Measurements from ENCODE around the gene SPG7. TPM values are rescaled to one million over a fixed set of nuclear protein-coding genes. Genes with fewer than 3 reads are reported as not detected.

Gene SPG7
- total RNA-seq, 3 donors from 2014 or later (not counting 1 experiment from before 2014, with no cell fraction given) = 142 to 195 (median 180) TPM

DNA sequence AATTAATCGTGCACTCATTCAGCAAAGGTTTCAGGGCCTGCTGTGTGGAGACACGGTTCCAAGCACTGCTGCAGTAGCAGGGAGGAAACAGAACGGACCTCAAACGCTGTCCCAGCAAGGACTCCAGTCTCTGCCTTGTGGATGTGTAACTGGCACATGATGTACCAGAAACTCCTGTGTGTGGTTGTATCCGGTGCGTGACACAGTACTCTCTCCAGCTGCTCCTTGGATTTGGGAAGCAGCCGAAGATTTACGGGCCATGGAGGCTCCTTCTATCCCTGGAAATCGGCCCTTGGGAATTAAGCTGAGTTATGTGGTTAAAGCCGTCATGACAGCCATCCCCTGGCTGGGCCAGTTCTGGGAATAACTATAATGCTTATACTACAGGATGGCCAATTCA lies 9.4 kb upstream of the SPG7 start:
- Mint-ChIP-seq H3K9me3 (no peaks in the 10 kb centered on the region), H3K36me3 (no peaks in the 10 kb centered on the region), H3K27ac (no peak overlapping the region), H3K4me3 (no peak overlapping the region), H3K27me3 (ENCODE audit: low read depth in 2 of 2) (no peaks in the 10 kb centered on the region), H3K4me1 (peaks cover 0 to 10% of the 10 kb centered on the region in 2 donors)
- Histone ChIP-seq H3K4me1 (ENCODE audit: control insufficient read depth, insufficient read depth, low read length) (no peaks in the 10 kb centered on the region), H3K27ac (ENCODE audit: low read length) (no peak overlapping the region), H3K27me3 (ENCODE audit: control insufficient read depth, insufficient read depth, low read length) (no peaks in the 10 kb centered on the region), H3K9me3 (ENCODE audit: control insufficient read depth, insufficient read depth, low read length) (no peaks in the 10 kb centered on the region), H3K4me3 (ENCODE audit: low read length) (no peak overlapping the region), H3K36me3 (ENCODE audit: control insufficient read depth, insufficient read depth, low read length) (peaks cover 2% of the 10 kb centered on the region)
- TF ChIP-seq, protein P1, sequence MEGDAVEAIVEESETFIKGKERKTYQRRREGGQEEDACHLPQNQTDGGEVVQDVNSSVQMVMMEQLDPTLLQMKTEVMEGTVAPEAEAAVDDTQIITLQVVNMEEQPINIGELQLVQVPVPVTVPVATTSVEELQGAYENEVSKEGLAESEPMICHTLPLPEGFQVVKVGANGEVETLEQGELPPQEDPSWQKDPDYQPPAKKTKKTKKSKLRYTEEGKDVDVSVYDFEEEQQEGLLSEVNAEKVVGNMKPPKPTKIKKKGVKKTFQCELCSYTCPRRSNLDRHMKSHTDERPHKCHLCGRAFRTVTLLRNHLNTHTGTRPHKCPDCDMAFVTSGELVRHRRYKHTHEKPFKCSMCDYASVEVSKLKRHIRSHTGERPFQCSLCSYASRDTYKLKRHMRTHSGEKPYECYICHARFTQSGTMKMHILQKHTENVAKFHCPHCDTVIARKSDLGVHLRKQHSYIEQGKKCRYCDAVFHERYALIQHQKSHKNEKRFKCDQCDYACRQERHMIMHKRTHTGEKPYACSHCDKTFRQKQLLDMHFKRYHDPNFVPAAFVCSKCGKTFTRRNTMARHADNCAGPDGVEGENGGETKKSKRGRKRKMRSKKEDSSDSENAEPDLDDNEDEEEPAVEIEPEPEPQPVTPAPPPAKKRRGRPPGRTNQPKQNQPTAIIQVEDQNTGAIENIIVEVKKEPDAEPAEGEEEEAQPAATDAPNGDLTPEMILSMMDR (IDR thresholded peaks at IDR 0.05) = no peak
- ATAC-seq (no peak), DNase-seq (no peak)
- intact Hi-C loops (cut with micrococcal nuclease) = no loop called here
- 96% methylated on average over 9 of the region's 10 CpGs for WGBS (ENCODE audit: insufficient coverage)

DNA sequence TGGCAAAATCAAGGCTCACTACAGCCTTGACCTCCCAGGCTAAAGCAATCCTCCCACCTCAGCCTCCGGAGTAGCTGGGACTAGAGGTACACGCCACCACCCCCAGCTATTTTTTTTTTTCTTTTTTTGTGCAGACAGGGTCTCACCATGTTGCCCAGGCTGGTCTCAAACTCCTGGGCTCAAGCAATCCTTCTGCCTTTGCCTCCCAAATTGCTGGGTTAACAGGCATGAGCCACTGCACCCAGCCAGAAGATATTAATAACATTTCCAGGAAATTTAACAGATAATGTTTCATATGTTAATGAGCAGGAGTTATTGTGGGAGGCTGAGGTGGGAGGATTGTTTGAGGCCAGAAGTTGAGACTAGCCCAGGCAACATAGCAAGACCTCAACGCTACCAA lies 8.4 kb upstream of the SPG7 start:
- Mint-ChIP-seq H3K4me3 (no peak overlapping the region), H3K27me3 (ENCODE audit: low read depth in 2 of 2) (no peaks in the 10 kb centered on the region), H3K9me3 (no peaks in the 10 kb centered on the region), H3K36me3 (no peaks in the 10 kb centered on the region), H3K4me1 (peaks cover 0 to 1% of the 10 kb centered on the region in 2 donors), H3K27ac (no peak overlapping the region)
- no peaks in the 10 kb centered on the region for H3K27me3 ChIP-seq (ENCODE audit: control insufficient read depth, insufficient read depth, low read length)
- no peak for DNase-seq
- peaks cover 3% of the 10 kb centered on the region for H3K4me1 ChIP-seq (ENCODE audit: control insufficient read depth, insufficient read depth, low read length)
- WGBS (ENCODE audit: insufficient coverage) = 98% methylated on average over 3 of the region's 3 CpGs
- TF ChIP-seq, protein P1 (IDR thresholded peaks at IDR 0.05) = no peak
- H3K36me3 ChIP-seq (ENCODE audit: control insufficient read depth, insufficient read depth, low read length) = peaks cover 2% of the 10 kb centered on the region
- intact Hi-C loops (cut with micrococcal nuclease) = no loop called here
- no peak overlapping the region for H3K4me3 ChIP-seq (ENCODE audit: low read length)
- no peaks in the 10 kb centered on the region for H3K9me3 ChIP-seq (ENCODE audit: control insufficient read depth, insufficient read depth, low read length)
- H3K27ac ChIP-seq (ENCODE audit: low read length) = no peak overlapping the region
- ATAC-seq = no peak

DNA sequence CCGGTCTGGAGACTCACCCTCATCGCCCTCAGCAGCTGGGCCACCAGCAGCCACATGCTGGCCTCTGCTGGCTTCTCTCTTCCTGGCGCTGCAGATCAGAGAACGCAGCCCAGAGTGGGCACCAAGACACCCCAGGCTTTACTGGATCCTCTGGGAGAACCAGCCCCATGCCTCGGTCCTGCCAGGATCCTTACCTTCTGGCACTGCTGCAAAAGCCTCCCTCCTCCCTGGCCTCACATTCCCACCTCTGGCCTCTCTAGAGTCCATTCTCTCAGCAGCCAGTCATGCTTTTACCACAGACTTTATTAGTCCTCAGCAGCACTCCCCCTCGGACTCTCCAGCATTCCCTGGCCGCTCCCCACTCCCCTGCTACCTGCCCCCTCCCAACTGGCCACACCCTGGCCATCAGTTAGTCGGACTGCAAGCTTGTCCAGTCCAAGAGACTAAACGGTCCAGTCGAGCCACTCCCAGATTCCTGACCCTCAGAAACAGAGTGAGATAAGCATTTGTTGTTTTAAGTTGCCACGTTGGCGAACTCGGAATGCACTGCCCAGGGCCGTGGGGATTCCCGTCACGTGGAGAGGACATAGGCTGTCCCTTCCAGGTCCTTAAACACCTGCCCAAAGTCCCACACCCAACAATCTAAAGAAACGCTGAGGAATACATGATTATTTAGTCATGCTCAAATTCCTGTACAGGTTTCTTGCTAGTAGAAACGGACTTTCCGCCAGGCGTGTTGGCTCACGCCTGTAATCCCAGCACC lies 5.9 kb upstream of the SPG7 start:
- Mint-ChIP-seq H3K36me3 (no peaks in the 10 kb centered on the region), H3K4me3 (no peak overlapping the region), H3K27me3 (ENCODE audit: low read depth in 2 of 2) (no peaks in the 10 kb centered on the region), H3K9me3 (no peaks in the 10 kb centered on the region), H3K4me1 (peaks cover 21 to 25% of the 10 kb centered on the region in 2 donors), H3K27ac (no peak overlapping the region)
- DNase-seq (no peak), ATAC-seq (no peak)
- Histone ChIP-seq H3K4me3 (ENCODE audit: low read length) (no peak overlapping the region), H3K27ac (ENCODE audit: low read length) (no peak overlapping the region), H3K36me3 (ENCODE audit: control insufficient read depth, insufficient read depth, low read length) (peaks cover 2% of the 10 kb centered on the region), H3K4me1 (ENCODE audit: control insufficient read depth, insufficient read depth, low read length) (peaks cover 26% of the 10 kb centered on the region), H3K27me3 (ENCODE audit: control insufficient read depth, insufficient read depth, low read length) (no peaks in the 10 kb centered on the region), H3K9me3 (ENCODE audit: control insufficient read depth, insufficient read depth, low read length) (no peaks in the 10 kb centered on the region)
- 88% methylated on average over 20 of the region's 21 CpGs for WGBS (ENCODE audit: insufficient coverage)
- TF ChIP-seq, protein P1 (IDR thresholded peaks at IDR 0.05) = no peak
- intact Hi-C loops (cut with micrococcal nuclease) = no loop called here

DNA sequence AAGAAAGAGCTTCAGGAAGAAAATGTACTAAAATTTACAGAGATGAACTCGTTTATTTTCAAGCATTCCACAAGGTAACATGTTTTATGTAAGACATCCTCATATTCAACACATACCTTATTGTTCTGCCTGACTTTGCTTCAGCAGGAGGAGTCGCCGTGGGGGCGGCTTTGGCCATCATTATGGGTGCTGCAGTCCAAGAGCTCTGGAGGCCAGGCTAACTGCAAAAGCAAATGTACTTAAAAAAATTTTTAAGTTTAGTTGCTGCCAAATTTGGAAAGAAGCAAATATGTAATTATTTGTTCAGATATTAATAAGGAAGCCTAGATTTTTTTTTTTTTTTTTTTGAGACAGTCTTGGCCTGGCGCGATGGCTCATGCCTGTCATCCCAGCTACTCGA lies 4.1 kb upstream of the SPG7 start:
- Mint-ChIP-seq H3K4me3 (no peak overlapping the region), H3K36me3 (no peaks in the 10 kb centered on the region), H3K27ac (no peak overlapping the region), H3K4me1 (peaks cover 26 to 28% of the 10 kb centered on the region in 2 donors), H3K9me3 (no peaks in the 10 kb centered on the region), H3K27me3 (ENCODE audit: low read depth in 2 of 2) (no peaks in the 10 kb centered on the region)
- Histone ChIP-seq H3K36me3 (ENCODE audit: control insufficient read depth, insufficient read depth, low read length) (no peaks in the 10 kb centered on the region), H3K9me3 (ENCODE audit: control insufficient read depth, insufficient read depth, low read length) (no peaks in the 10 kb centered on the region), H3K4me3 (ENCODE audit: low read length) (no peak overlapping the region), H3K4me1 (ENCODE audit: control insufficient read depth, insufficient read depth, low read length) (peaks cover 38% of the 10 kb centered on the region), H3K27me3 (ENCODE audit: control insufficient read depth, insufficient read depth, low read length) (no peaks in the 10 kb centered on the region), H3K27ac (ENCODE audit: low read length) (no peak overlapping the region)
- WGBS (ENCODE audit: insufficient coverage) = 97% methylated on average over 7 of the region's 7 CpGs
- TF ChIP-seq, protein P1 (IDR thresholded peaks at IDR 0.05) = no peak
- intact Hi-C loops (cut with micrococcal nuclease) = no loop called here
- ATAC-seq = no peak
- DNase-seq = no peak

Measured in natural killer cell (primary cell).